ENCODE data around the gene ELMO1.

Gene ELMO1

GRCh38 chr7:37076668-37077067, 372.0 kb downstream of the ELMO1 start:
- DNase-seq = no peak

GRCh38 chr7:37074370-37074769, 374.3 kb downstream of the ELMO1 start:
- DNase-seq = no peak

GRCh38 chr7:37071124-37071523, 377.5 kb downstream of the ELMO1 start:
- DNase-seq = no peak

- peak; percentile 39 for DNase-seq
Measured at GRCh38 chr7:37070471-37070870, 378.2 kb downstream of the ELMO1 start.

GRCh38 chr7:37070031-37070430, 378.6 kb downstream of the ELMO1 start:
- DNase-seq = peak; percentile 86

- no peak for DNase-seq
Measured at GRCh38 chr7:37069336-37069735, 379.3 kb downstream of the ELMO1 start.

- DNase-seq = peak; percentile 57
Measured at GRCh38 chr7:37068902-37069301, 379.8 kb downstream of the ELMO1 start.

- peak; percentile 100 for DNase-seq
Measured at GRCh38 chr7:37068038-37068437, 380.6 kb downstream of the ELMO1 start.

- DNase-seq = no peak
Measured at GRCh38 chr7:37065779-37066271, 382.8 kb downstream of the ELMO1 start.

GRCh38 chr7:37062560-37062859, 386.2 kb downstream of the ELMO1 start:
- DNase-seq = no peak

- DNase-seq = no peak
Measured at GRCh38 chr7:37061849-37062559, 386.7 kb downstream of the ELMO1 start.

- no peak for DNase-seq
Measured at GRCh38 chr7:37056234-37056912, 392.3 kb downstream of the ELMO1 start.

- no peak for DNase-seq
Measured at GRCh38 chr7:37054624-37055241, 393.9 kb downstream of the ELMO1 start.

- peak; percentile 46 for DNase-seq
Measured at GRCh38 chr7:37052705-37053104, 396.0 kb downstream of the ELMO1 start.

GRCh38 chr7:37050801-37051200, 397.9 kb downstream of the ELMO1 start:
- no peak for DNase-seq

GRCh38 chr7:37048674-37049073, 400.0 kb downstream of the ELMO1 start:
- DNase-seq = no peak

- no peak for DNase-seq
Measured at GRCh38 chr7:37047260-37047659, 401.4 kb downstream of the ELMO1 start.

GRCh38 chr7:37046531-37047079, 402.1 kb downstream of the ELMO1 start:
- no peak for DNase-seq

GRCh38 chr7:37045681-37046179, 402.9 kb downstream of the ELMO1 start:
- DNase-seq = no peak

- DNase-seq = no peak
Measured at GRCh38 chr7:37041461-37041860, 407.2 kb downstream of the ELMO1 start.

- DNase-seq = peak; percentile 81
Measured at GRCh38 chr7:37040330-37040729, 408.3 kb downstream of the ELMO1 start.

GRCh38 chr7:37039131-37039749, 409.4 kb downstream of the ELMO1 start:
- no peak for DNase-seq

- DNase-seq = no peak
Measured at GRCh38 chr7:37038706-37039105, 410.0 kb downstream of the ELMO1 start.
